Naive thymus-derived CD8-positive, alpha-beta T cell (primary cell): Measurements from ENCODE around the gene HOXA10. TPM values are rescaled to one million over a fixed set of nuclear protein-coding genes. Genes with fewer than 3 reads are reported as not detected.

Experiments used
- ATAC-seq, 2 donors: fragments of 150-1000 bp; cut with Tn5 transposase in 1 of 2; sonication (Bioruptor Pico), chemical (Tn5 transposase) in 1 of 2; 1 replicate in 1 of 2; 2 replicates in 1 of 2; pipeline ENCODE4 v1.10.0; 2021; ENCODE audit warnings: mild to moderate bottlenecking in 2 of 2, moderate library complexity in 2 of 2
- POLR2A ChIA-PET: fragments of 350-600 bp; sonication (Branson Sonifier 250); formaldehyde crosslinking; loops from one replicate; lab custom pipeline; 2021; ENCODE audit warnings: antibody characterized with exemption; lab: Charles Lee
- DNase-seq, 10 donors: peaks; one replicate each; pipeline versions ENCODE4 v3.0.0 to v3.0.0-alpha.2; 2020 to 2022
- H3K27ac Mint-ChIP-seq, 10 donors: one replicate each; pipeline ENCODE4 v1.8.0; 2020 to 2022; ENCODE audit warnings: mild to moderate bottlenecking in 10 of 10, mixed read lengths in 10 of 10, moderate library complexity in 4 of 10, inconsistent platforms in 1 of 10
- H3K27me3 Mint-ChIP-seq, 5 donors: one replicate each; pipeline ENCODE4 v1.8.0; 2021 to 2022; ENCODE audit warnings: mixed read lengths in 5 of 5
- H3K36me3 Mint-ChIP-seq, 3 donors: one replicate each; pipeline ENCODE4 v1.8.0; 2020 to 2022; ENCODE audit warnings: mixed read lengths in 3 of 3, mild to moderate bottlenecking in 2 of 3, inconsistent platforms in 1 of 3
- H3K4me1 Mint-ChIP-seq, 4 donors: one replicate each; pipeline ENCODE4 v1.8.0; 2021 to 2022; ENCODE audit warnings: mixed read lengths in 4 of 4
- H3K4me3 Mint-ChIP-seq, 10 donors: one replicate each; pipeline ENCODE4 v1.8.0; 2020 to 2022; ENCODE audit warnings: mild to moderate bottlenecking in 10 of 10, mixed read lengths in 10 of 10, moderate library complexity in 6 of 10, inconsistent platforms in 1 of 10
- H3K9me3 Mint-ChIP-seq, 9 donors: one replicate each; pipeline ENCODE4 v1.8.0; 2020 to 2022; ENCODE audit warnings: mixed read lengths in 9 of 9, mild to moderate bottlenecking in 3 of 9, inconsistent platforms in 1 of 9, moderate library complexity in 1 of 9
- polyA plus RNA-seq, 3 donors: library from polyadenylated mRNA; unstranded; fragments of 300-500 nt; fragmentation: Illumina TruSeq; gene quantifications; one replicate each; pipeline ENCODE4 v1.2.3, GENCODE V29; 2021
- total RNA-seq, 8 experiments: library from RNA in 2 of 8; stranded (reverse) in 2 of 8; gene quantifications; one replicate each; pipeline ENCODE4 v1.2.3 and lab custom pipeline; 2021 to 2026

Gene HOXA10
- total and polyA plus RNA-seq, 5 experiments from 2014 or later: 0.19 TPM; not detected in 4

GRCh38 chr7:27148756-27149641, 25.1 kb downstream of the HOXA10 start:
- H3K4me3 Mint-ChIP-seq: peak overlapping the region in 4 of 10 donors; percentile 64 to 80 (median 76)
- H3K4me1 Mint-ChIP-seq: peaks cover 23 to 43% (median 36%) of the 10 kb centered on the region in 4 donors
- POLR2A ChIA-PET: interaction anchor here (0.6 kb wide), 1 partner anchor 22 kb away, joined by 3 read pairs; no protein-coding TSS in a partner anchor
- DNase-seq (peak in 1 of 10 donors; percentile 56), ATAC-seq (no peak)
- peaks cover 0 to 2% (median 0%) of the 10 kb centered on the region in 9 donors for H3K9me3 Mint-ChIP-seq
- H3K27ac Mint-ChIP-seq: peak overlapping the region in 1 of 10 donors; percentile 69
- H3K36me3 Mint-ChIP-seq: no peaks in the 10 kb centered on the region
- H3K27me3 Mint-ChIP-seq: peaks cover 46 to 90% (median 67%) of the 10 kb centered on the region in 5 donors

GRCh38 chr7:27148031-27148755, 25.9 kb downstream of the HOXA10 start:
- DNase-seq (peak in 1 of 10 donors; percentile 37), ATAC-seq (no peak)
- peak overlapping the region; percentile 47 to 84 (median 76) for H3K4me3 Mint-ChIP-seq
- no peaks in the 10 kb centered on the region for H3K36me3 Mint-ChIP-seq
- H3K27ac Mint-ChIP-seq: peak overlapping the region in 2 of 10 donors; percentile 43 to 69
- H3K4me1 Mint-ChIP-seq: peaks cover 23 to 41% (median 33%) of the 10 kb centered on the region in 4 donors
- H3K9me3 Mint-ChIP-seq: peaks cover 0 to 2% (median 0%) of the 10 kb centered on the region in 9 donors
- POLR2A ChIA-PET: interaction anchor here (0.6 kb wide), 2 partner anchors 22 to 515 kb away, joined by 3 to 5 read pairs; no protein-coding TSS in a partner anchor
- peaks cover 39 to 82% (median 60%) of the 10 kb centered on the region in 5 donors for H3K27me3 Mint-ChIP-seq

GRCh38 chr7:27147199-27148030, 26.7 kb downstream of the HOXA10 start, which contains the start of gene HOXA6:
Gene HOXA6 (minus strand): TSS chr7:27147774. CDS start chr7:27147749, 25 bp downstream.
- peaks cover 41 to 83% (median 61%) of the 10 kb centered on the region in 5 donors for H3K27me3 Mint-ChIP-seq
- POLR2A ChIA-PET: interaction anchor here (0.6 kb wide), 1 partner anchor 516 kb away, joined by 5 read pairs; no protein-coding TSS in a partner anchor
- H3K4me3 Mint-ChIP-seq: peak within 1 kb of the TSS; percentile 47 to 84 (median 76)
- peak in 1 of 10 donors; percentile 27 for DNase-seq
- H3K27ac Mint-ChIP-seq: peak within 1 kb of the TSS in 2 of 10 donors; percentile 43 to 69
- H3K36me3 Mint-ChIP-seq: no peaks in the 10 kb centered on the region
- ATAC-seq: no peak
- H3K9me3 Mint-ChIP-seq: peaks cover 0 to 2% (median 0%) of the 10 kb centered on the region in 9 donors
- peaks cover 23 to 38% (median 32%) of the 10 kb centered on the region in 4 donors for H3K4me1 Mint-ChIP-seq

- Mint-ChIP-seq H3K27me3 (peaks cover 37 to 83% (median 59%) of the 10 kb centered on the region in 5 donors), H3K4me1 (peaks cover 19 to 31% (median 25%) of the 10 kb centered on the region in 4 donors), H3K9me3 (peaks cover 0 to 2% (median 0%) of the 10 kb centered on the region in 9 donors), H3K4me3 (peak overlapping the region in 2 of 10 donors; percentile 11 to 55), H3K36me3 (no peaks in the 10 kb centered on the region), H3K27ac (no peak overlapping the region)
- no peak for ATAC-seq
- POLR2A ChIA-PET: no interaction called here
- peak in 1 of 10 donors; percentile 9 for DNase-seq
Measured at GRCh38 chr7:27146491-27147198, 27.5 kb downstream of the HOXA10 start.

- no peak for DNase-seq
- H3K27ac Mint-ChIP-seq: no peak overlapping the region
- H3K4me1 Mint-ChIP-seq: peaks cover 14 to 24% (median 18%) of the 10 kb centered on the region in 4 donors
- POLR2A ChIA-PET: no interaction called here
- no peak for ATAC-seq
- H3K4me3 Mint-ChIP-seq: no peak overlapping the region
- H3K9me3 Mint-ChIP-seq: peaks cover 0 to 2% (median 0%) of the 10 kb centered on the region in 9 donors
- peaks cover 34 to 83% (median 54%) of the 10 kb centered on the region in 5 donors for H3K27me3 Mint-ChIP-seq
- no peaks in the 10 kb centered on the region for H3K36me3 Mint-ChIP-seq
Measured at GRCh38 chr7:27145914-27146412, 28.2 kb downstream of the HOXA10 start.

GRCh38 chr7:27145165-27145913, 28.8 kb downstream of the HOXA10 start:
- peaks cover 10 to 19% (median 12%) of the 10 kb centered on the region in 4 donors for H3K4me1 Mint-ChIP-seq
- no peak overlapping the region for H3K27ac Mint-ChIP-seq
- peaks cover 34 to 79% (median 48%) of the 10 kb centered on the region in 5 donors for H3K27me3 Mint-ChIP-seq
- peaks cover 0 to 2% (median 0%) of the 10 kb centered on the region in 9 donors for H3K9me3 Mint-ChIP-seq
- H3K4me3 Mint-ChIP-seq: no peak overlapping the region
- no peak for ATAC-seq
- POLR2A ChIA-PET: interaction anchor here (1.4 kb wide), 1 partner anchor 10 kb away, joined by 4 read pairs; no protein-coding TSS in a partner anchor
- DNase-seq: peak in 1 of 10 donors; percentile 24
- H3K36me3 Mint-ChIP-seq: no peaks in the 10 kb centered on the region

GRCh38 chr7:27144781-27145164, 29.3 kb downstream of the HOXA10 start:
- ATAC-seq (no peak), DNase-seq (no peak)
- Mint-ChIP-seq H3K27ac (no peak overlapping the region), H3K9me3 (peaks cover 0 to 2% (median 0%) of the 10 kb centered on the region in 9 donors), H3K4me3 (no peak overlapping the region), H3K4me1 (peaks cover 7 to 15% (median 11%) of the 10 kb centered on the region in 4 donors), H3K27me3 (peaks cover 32 to 79% (median 49%) of the 10 kb centered on the region in 5 donors), H3K36me3 (no peaks in the 10 kb centered on the region)
- POLR2A ChIA-PET: interaction anchor here (1.4 kb wide), 1 partner anchor 10 kb away, joined by 4 read pairs; no protein-coding TSS in a partner anchor

GRCh38 chr7:27143950-27144780, 30.0 kb downstream of the HOXA10 start:
- H3K4me3 Mint-ChIP-seq: no peak overlapping the region
- ATAC-seq (no peak), DNase-seq (no peak)
- no peak overlapping the region for H3K27ac Mint-ChIP-seq
- peaks cover 0 to 2% (median 0%) of the 10 kb centered on the region in 9 donors for H3K9me3 Mint-ChIP-seq
- POLR2A ChIA-PET: interaction anchor here (1.4 kb wide), 1 partner anchor 11 kb away, joined by 4 read pairs; no protein-coding TSS in a partner anchor
- peaks cover 7 to 15% (median 11%) of the 10 kb centered on the region in 4 donors for H3K4me1 Mint-ChIP-seq
- no peaks in the 10 kb centered on the region for H3K36me3 Mint-ChIP-seq
- peaks cover 29 to 75% (median 49%) of the 10 kb centered on the region in 5 donors for H3K27me3 Mint-ChIP-seq

- Mint-ChIP-seq H3K4me3 (peak within 1 kb of the TSS in 7 of 10 donors; percentile 20 to 48 (median 43)), H3K9me3 (peaks cover 0 to 2% (median 0%) of the 10 kb centered on the region in 9 donors), H3K27ac (peak within 1 kb of the TSS in 1 of 10 donors; percentile 44), H3K27me3 (peaks cover 31 to 75% (median 49%) of the 10 kb centered on the region in 5 donors), H3K36me3 (no peaks in the 10 kb centered on the region), H3K4me1 (peaks cover 5 to 12% (median 8%) of the 10 kb centered on the region in 4 donors)
- ATAC-seq (no peak), DNase-seq (no peak)
- POLR2A ChIA-PET: interaction anchor here (1.4 kb wide), 1 partner anchor 12 kb away, joined by 4 read pairs; no protein-coding TSS in a partner anchor
Measured at GRCh38 chr7:27143023-27143949, 30.8 kb downstream of the HOXA10 start, which contains the start of gene HOXA5. Gene HOXA5 (minus strand): TSS chr7:27143681. CDS start chr7:27143607, 74 bp downstream.
